Fibroblast of mammary gland (primary cell): ENCODE measurements around the gene RNF220.

Source experiments
- DNase-seq: peaks from one replicate; pipeline ENCODE4 v3.0.0-alpha.2; 2010; ENCODE audit warnings: low read depth
- H3K4me3 ChIP-seq: 2 replicates; pipeline ENCODE4 v1.5.1; 2011; ENCODE audit warnings: low read depth, mild to moderate bottlenecking, low read length, moderate library complexity; ENCODE audit not compliant: control insufficient read depth
- TF ChIP-seq, protein P1 (sequence below): conservative IDR thresholded peaks from 2 replicates; pipeline ENCODE4 v1.5.1; 2011; ENCODE audit warnings: low read depth, low read length, inconsistent platforms; ENCODE audit not compliant: control insufficient read depth, insufficient read depth

RNF220 gene

DNA sequence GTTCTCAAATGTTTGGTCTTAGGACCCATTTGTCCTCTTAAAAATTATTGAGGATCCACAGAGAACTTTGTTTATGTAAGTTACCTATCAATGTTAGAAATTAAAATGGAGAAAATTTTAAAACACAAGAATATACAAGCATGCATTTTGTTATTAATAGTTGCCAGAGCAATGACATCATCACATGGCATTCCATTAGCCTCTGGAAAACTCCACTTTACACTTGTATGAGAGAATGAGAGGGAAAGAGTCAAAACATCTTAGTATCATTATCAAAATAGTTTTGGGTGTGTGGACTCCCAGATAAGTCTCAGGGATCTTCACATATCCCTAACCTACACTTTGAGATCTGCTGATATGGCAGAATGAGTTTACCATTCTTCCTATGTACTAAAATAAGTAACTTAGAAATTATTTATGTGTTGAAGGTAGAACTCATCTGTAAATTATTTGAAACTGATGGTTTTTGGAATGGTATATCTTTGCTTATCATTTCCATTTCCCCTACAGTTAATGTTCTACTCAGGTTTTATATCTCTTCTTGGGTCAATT lies 48.8 kb downstream of the RNF220 start:
- TF ChIP-seq, protein P1, sequence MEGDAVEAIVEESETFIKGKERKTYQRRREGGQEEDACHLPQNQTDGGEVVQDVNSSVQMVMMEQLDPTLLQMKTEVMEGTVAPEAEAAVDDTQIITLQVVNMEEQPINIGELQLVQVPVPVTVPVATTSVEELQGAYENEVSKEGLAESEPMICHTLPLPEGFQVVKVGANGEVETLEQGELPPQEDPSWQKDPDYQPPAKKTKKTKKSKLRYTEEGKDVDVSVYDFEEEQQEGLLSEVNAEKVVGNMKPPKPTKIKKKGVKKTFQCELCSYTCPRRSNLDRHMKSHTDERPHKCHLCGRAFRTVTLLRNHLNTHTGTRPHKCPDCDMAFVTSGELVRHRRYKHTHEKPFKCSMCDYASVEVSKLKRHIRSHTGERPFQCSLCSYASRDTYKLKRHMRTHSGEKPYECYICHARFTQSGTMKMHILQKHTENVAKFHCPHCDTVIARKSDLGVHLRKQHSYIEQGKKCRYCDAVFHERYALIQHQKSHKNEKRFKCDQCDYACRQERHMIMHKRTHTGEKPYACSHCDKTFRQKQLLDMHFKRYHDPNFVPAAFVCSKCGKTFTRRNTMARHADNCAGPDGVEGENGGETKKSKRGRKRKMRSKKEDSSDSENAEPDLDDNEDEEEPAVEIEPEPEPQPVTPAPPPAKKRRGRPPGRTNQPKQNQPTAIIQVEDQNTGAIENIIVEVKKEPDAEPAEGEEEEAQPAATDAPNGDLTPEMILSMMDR, result no peak
- no peak for DNase-seq
- no peak overlapping the region for H3K4me3 ChIP-seq

DNA sequence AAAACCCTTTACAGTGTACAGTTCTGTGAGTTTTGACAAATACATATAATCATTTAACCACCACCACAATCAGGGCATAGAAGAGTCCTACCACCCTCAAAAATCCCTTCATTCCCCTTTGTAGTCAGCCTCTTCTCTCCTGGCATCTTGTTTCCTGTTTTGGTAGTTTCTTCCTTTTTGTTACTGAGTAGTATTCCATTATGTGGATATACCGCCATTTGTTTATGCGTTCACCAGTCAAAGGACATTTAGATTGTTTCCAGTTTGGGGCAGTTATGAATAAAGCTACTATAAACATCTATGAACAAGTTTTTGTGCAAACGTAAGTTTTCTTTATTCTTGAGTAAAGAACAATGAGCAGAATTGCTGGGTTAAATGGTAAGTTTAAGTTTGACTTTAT lies 49.6 kb downstream of the RNF220 start:
- DNase-seq, result no peak
- no peak overlapping the region for H3K4me3 ChIP-seq
- TF ChIP-seq, protein P1, result no peak

DNA sequence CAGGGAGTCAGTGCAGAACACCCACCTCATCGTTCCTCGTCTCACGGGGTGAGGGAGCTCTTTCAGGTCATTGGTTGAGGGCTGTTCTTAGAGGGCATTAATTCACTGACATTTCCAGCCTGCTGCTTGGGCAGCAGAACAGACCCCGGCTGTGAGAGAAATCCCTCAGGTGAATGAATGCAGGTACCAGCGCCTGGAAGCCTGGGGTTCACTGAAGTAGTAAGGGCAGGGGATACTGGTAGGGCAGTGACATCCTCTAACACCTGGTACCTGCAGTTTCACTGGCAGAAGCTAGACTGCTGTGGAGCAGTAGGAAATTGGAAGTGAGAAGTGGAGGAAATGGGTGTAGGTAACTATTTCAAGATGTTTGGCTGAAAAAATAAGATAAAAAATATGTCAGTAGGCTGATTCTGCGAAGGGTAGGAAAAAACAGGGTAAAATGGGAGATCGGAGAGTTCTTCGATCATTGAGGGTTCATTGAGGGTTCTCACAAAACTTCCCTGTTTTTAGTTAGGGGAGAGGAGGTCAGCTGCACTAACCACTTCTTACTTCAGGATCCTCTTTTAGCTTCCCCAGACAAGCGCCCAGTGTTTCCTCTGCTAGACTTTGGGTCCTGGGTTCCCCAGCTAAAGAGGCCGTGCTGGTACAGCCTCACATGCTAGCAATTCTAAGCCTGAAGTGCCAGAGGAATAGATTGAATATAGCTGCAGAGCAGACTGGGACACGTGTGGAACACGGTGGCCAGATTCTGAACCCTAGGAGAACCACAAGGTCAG lies 55.2 kb downstream of the RNF220 start:
- no peak for DNase-seq
- no peak overlapping the region for H3K4me3 ChIP-seq
- TF ChIP-seq, protein P1, result no peak

DNA sequence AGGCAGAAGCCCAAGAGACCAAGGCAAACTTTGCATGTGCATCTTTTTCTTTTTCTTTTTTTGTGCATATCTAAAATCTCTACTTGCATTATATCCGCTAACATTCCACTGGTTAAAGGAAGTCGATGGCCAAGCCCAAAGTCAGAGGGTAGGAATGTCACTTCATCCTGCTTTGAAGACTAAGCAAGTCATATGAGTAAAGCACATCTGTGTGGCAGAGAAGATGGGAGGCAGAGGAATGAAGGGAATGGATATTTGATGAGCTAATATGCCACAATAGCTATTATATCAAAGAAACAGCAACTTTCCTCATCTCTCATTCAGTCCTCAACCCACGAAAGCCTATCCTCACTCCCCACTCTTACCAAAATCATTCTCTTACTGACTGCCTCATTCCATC lies 59.3 kb downstream of the RNF220 start:
- TF ChIP-seq, protein P1, result no peak
- peak; percentile 15 for DNase-seq
- H3K4me3 ChIP-seq, result no peak overlapping the region

DNA sequence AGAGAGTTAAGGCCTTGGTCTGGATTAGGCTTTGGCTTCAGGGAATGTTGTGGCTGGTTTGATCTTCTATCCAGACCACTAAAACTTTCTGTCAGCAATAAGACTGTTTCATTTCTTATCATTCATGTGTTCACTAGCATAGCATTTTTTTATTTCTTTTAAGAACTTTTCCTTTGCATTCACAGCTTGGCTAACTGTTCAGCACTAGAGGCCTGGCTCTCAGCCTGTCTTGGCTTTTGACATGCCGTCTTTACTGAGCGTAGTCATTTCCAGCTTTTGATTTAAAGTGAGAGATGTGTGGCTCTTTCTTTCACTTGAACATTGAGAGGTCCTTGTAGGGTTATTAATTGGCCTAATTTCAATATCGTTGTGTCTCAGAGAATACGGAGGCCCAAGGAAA lies 62.5 kb downstream of the RNF220 start:
- TF ChIP-seq, protein P1, result no peak
- no peak for DNase-seq

DNA sequence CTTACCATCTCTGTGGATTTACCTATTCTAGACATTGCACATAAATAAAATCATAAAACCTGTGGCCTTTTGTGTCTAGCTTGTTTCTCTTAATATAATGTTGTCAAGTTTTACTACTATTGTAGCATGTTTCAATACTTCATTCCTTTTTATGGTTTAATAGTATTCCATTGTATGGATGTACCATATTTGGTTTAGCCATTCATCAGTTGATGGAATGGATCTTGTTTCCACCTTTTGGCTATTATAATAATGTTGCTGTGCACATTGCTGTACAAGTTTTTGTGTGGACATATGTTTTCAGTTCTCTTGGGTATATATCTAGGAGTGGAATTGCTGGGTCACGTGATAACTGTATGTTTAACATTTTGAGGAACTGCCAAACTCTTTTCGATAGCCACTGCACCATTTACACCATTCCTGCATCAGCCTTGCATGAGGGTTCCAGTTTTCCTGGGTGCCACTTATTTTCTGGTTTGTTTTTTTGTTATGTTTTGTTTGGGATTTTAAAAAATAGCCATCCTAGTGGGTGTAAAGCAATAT lies 66.9 kb downstream of the RNF220 start:
- H3K4me3 ChIP-seq, result no peak overlapping the region
- no peak for DNase-seq
- TF ChIP-seq, protein P1, result no peak

More for the DNA sequence above, 62.5 kb downstream of the RNF220 start:
- no peak overlapping the region for H3K4me3 ChIP-seq
